Measurements from ENCODE around the gene ANKRD6.
"Not testable (repeated sequence)": the region's sequence is repeated elsewhere in the genome, so short reads cannot be mapped to it uniquely, and the experiment has no call there.

ANKRD6 gene

GRCh38 chr6:89432875-89433251 lies at the start of gene ANKRD6:
Gene ANKRD6, plus strand, starts transcription at chr6:89433152. Its CDS starts 133,825 bp downstream, at chr6:89566977.
- DNase-seq = peak; percentile 76

- DNase-seq = no peak
Observed at GRCh38 chr6:89385156-89385667, 47.7 kb upstream of the ANKRD6 start.

GRCh38 chr6:89385846-89386245 lies 47.1 kb upstream of the ANKRD6 start:
- DNase-seq = no peak

GRCh38 chr6:89386917-89387491 lies 45.9 kb upstream of the ANKRD6 start:
- no peak for DNase-seq

GRCh38 chr6:89387516-89388201 lies 45.3 kb upstream of the ANKRD6 start:
- DNase-seq = no peak

- DNase-seq = no peak
Observed at GRCh38 chr6:89388846-89389245, 44.1 kb upstream of the ANKRD6 start.

- DNase-seq = no peak
Observed at GRCh38 chr6:89392823-89393222, 40.1 kb upstream of the ANKRD6 start.

GRCh38 chr6:89393659-89394058 lies 39.3 kb upstream of the ANKRD6 start:
- no peak for DNase-seq

GRCh38 chr6:89397884-89398283 lies 35.1 kb upstream of the ANKRD6 start:
- not testable (repeated sequence) for DNase-seq

- DNase-seq = no peak
Observed at GRCh38 chr6:89398762-89399525, 34.0 kb upstream of the ANKRD6 start.

- DNase-seq = no peak
Observed at GRCh38 chr6:89400050-89400449, 32.9 kb upstream of the ANKRD6 start.

GRCh38 chr6:89400912-89401399 lies 32.0 kb upstream of the ANKRD6 start:
- no peak for DNase-seq

- no peak for DNase-seq
Observed at GRCh38 chr6:89402776-89403175, 30.2 kb upstream of the ANKRD6 start.

GRCh38 chr6:89404512-89404911 lies 28.4 kb upstream of the ANKRD6 start:
- no peak for DNase-seq

GRCh38 chr6:89406141-89406540 lies 26.8 kb upstream of the ANKRD6 start:
- no peak for DNase-seq

- no peak for DNase-seq
Observed at GRCh38 chr6:89409461-89410035, 23.4 kb upstream of the ANKRD6 start.

GRCh38 chr6:89410231-89410761 lies 22.7 kb upstream of the ANKRD6 start:
- no peak for DNase-seq

GRCh38 chr6:89410788-89411144 lies 22.2 kb upstream of the ANKRD6 start:
- DNase-seq = no peak

- DNase-seq = no peak
Observed at GRCh38 chr6:89411145-89412070, 21.5 kb upstream of the ANKRD6 start.

- DNase-seq = peak; percentile 74
Observed at GRCh38 chr6:89412071-89413005, 20.6 kb upstream of the ANKRD6 start, which contains the start of gene RRAGD. Gene RRAGD, minus strand, starts transcription at chr6:89412273. Its CDS starts 280 bp downstream, at chr6:89411993.

GRCh38 chr6:89413006-89413400 lies 19.9 kb upstream of the ANKRD6 start:
- DNase-seq = no peak

All from CD4-positive, alpha-beta T cell treated with Interferon gamma for 1 hour (primary cell).